GM19455 (cell line): ENCODE measurements around the gene CXCR4.

ENCODE experiments used
- ATAC-seq: cut with Tn5 transposase; IDR thresholded peaks from one replicate; pipeline ENCODE4 v1.9.1; 2021; ENCODE audit not compliant: unreplicated experiment

Gene CXCR4

GRCh38 chr2:136117909-136118818, at the start of gene CXCR4:
CXCR4 (minus strand) TSS chr2:136118149; CDS start chr2:136118060, 89 bp downstream.
- peak; percentile 26 for ATAC-seq

GRCh38 chr2:136164280-136164776, 46.4 kb upstream of the CXCR4 start:
- no peak for ATAC-seq

- ATAC-seq, result no peak
Measured at GRCh38 chr2:136162438-136162837, 44.5 kb upstream of the CXCR4 start.

- no peak for ATAC-seq
Measured at GRCh38 chr2:136156411-136156810, 38.5 kb upstream of the CXCR4 start.

GRCh38 chr2:136154384-136154783, 36.4 kb upstream of the CXCR4 start:
- ATAC-seq, result no peak

- no peak for ATAC-seq
Measured at GRCh38 chr2:136151021-136151971, 33.3 kb upstream of the CXCR4 start.

- ATAC-seq, result no peak
Measured at GRCh38 chr2:136149011-136149410, 31.1 kb upstream of the CXCR4 start.

- no peak for ATAC-seq
Measured at GRCh38 chr2:136146564-136146963, 28.6 kb upstream of the CXCR4 start.

- ATAC-seq, result no peak
Measured at GRCh38 chr2:136143603-136144451, 25.9 kb upstream of the CXCR4 start.

- ATAC-seq, result no peak
Measured at GRCh38 chr2:136141510-136142149, 23.7 kb upstream of the CXCR4 start.

- no peak for ATAC-seq
Measured at GRCh38 chr2:136139631-136140030, 21.7 kb upstream of the CXCR4 start.

- no peak for ATAC-seq
Measured at GRCh38 chr2:136137982-136138381, 20.0 kb upstream of the CXCR4 start.

- no peak for ATAC-seq
Measured at GRCh38 chr2:136136931-136137330, 19.0 kb upstream of the CXCR4 start.

- peak; percentile 32 for ATAC-seq
Measured at GRCh38 chr2:136135921-136136906, 18.3 kb upstream of the CXCR4 start.

GRCh38 chr2:136135462-136135861, 17.5 kb upstream of the CXCR4 start:
- ATAC-seq, result no peak

- ATAC-seq, result no peak
Measured at GRCh38 chr2:136134126-136134525, 16.2 kb upstream of the CXCR4 start.

GRCh38 chr2:136133586-136133985, 15.6 kb upstream of the CXCR4 start:
- ATAC-seq, result no peak

- no peak for ATAC-seq
Measured at GRCh38 chr2:136133176-136133575, 15.2 kb upstream of the CXCR4 start.

GRCh38 chr2:136132825-136133155, 14.8 kb upstream of the CXCR4 start:
- ATAC-seq, result no peak
